ENCODE data around the gene DNPEP.

Gene DNPEP

DNA sequence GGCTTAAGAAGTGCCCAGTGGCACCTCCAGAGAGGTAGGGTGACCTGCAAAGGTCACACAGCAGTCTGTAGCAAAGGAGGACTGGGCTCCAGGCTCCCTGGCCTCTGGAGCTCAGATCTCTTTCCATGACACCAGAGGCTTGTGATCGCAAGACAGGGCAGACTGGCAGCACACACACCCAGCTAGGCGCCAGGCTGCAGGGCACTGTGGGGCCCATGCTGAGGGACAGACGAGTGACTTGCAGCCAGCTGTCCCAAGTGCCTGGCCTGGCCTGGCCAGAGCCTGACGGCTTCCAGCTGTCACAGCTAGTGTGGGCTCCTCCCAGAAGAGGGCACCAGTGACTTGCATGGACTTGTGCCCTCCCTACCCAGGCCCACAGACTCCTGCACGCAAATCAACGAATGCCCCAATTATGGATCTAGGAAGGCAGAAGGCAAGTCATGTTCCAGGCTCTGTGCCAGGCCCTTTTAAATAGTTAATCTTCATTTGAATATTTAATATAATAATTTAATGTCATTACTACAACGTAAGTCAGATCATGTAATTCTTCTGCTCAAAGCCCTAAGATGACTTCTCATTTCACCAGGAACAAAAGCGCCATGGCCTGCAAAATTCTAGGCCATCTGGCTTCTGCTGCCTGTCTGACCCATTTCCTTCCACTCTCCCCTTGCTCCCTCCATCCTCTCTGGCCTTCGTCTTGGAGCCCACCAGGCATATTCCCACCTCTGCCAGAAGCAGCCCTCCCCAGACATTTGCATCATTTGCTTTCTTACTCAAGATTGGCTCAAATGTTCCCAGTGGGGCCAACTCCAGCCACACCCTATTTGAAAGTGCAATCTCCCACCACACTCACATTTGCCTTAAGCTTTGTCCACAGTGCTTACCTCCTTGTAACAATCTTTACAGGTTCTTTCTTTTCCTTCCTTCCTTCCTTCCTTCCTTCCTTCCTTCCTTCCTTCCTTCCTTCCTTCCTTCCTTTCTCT lies 43.2 kb upstream of the DNPEP start:
- no peak overlapping the region for H3K27ac ChIP-seq
- TF ChIP-seq ZFX (IDR thresholded peaks at IDR 0.05): no peak
- TF ChIP-seq, protein P1, sequence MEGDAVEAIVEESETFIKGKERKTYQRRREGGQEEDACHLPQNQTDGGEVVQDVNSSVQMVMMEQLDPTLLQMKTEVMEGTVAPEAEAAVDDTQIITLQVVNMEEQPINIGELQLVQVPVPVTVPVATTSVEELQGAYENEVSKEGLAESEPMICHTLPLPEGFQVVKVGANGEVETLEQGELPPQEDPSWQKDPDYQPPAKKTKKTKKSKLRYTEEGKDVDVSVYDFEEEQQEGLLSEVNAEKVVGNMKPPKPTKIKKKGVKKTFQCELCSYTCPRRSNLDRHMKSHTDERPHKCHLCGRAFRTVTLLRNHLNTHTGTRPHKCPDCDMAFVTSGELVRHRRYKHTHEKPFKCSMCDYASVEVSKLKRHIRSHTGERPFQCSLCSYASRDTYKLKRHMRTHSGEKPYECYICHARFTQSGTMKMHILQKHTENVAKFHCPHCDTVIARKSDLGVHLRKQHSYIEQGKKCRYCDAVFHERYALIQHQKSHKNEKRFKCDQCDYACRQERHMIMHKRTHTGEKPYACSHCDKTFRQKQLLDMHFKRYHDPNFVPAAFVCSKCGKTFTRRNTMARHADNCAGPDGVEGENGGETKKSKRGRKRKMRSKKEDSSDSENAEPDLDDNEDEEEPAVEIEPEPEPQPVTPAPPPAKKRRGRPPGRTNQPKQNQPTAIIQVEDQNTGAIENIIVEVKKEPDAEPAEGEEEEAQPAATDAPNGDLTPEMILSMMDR (conservative IDR thresholded peaks at IDR 0.05): no peak; the same call in 1 of the 2 replicates

DNA sequence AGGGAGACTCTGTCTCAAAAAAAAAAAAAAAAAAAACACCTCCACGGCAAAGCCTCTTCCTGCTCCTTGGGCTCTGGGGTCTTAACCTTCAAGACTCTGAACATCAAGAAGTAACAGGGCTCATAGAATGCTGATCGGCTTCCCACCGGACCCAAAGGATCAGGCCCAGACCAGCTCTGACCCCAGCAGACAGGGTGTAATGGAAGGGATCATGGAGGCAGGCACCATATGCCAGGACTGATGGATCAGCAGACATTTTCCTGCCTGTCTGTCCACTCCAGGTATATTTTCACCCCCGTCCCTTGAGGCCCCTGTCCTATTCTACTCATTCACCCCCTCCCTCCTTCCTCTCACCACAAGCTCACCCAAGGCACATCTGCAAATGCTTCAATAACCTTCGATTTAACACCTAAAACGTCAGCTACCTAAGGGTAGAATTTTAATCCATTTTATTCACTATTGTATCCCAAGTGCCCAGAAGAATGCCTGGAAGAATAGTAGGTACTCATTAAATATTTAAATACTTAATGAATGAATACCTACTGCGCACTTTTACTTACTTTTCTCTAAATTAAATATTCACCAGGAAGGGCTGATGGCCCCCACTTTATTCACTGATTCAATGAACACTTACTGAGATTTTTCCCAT lies 42.4 kb upstream of the DNPEP start:
- H3K27ac ChIP-seq: no peak overlapping the region
- TF ChIP-seq ZFX (IDR thresholded peaks at IDR 0.05): no peak
- TF ChIP-seq, protein P1 (conservative IDR thresholded peaks at IDR 0.05): no peak

DNA sequence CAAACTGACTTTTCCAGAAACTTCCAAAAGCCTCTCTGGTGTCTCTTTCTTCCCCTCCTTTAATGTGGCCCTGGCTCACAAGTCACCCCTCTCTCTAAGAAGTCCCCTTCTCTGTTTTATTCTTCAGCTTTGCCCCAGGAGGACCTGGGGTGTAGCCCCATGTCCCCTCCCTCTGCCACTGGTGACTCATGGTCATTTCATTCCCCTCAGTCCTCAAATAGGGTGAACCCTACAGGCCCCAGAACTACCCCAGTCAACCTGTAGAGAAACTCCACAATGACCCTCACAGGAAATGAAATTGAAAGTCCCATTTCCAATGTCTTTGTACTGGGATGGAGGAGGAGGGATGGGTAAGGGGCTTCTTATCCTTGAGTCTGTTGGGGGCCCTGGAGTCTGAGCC lies 40.8 kb upstream of the DNPEP start:
- no peak overlapping the region for H3K27ac ChIP-seq
- TF ChIP-seq, protein P1 (conservative IDR thresholded peaks at IDR 0.05): no peak
- no peak for TF ChIP-seq ZFX (IDR thresholded peaks at IDR 0.05)

DNA sequence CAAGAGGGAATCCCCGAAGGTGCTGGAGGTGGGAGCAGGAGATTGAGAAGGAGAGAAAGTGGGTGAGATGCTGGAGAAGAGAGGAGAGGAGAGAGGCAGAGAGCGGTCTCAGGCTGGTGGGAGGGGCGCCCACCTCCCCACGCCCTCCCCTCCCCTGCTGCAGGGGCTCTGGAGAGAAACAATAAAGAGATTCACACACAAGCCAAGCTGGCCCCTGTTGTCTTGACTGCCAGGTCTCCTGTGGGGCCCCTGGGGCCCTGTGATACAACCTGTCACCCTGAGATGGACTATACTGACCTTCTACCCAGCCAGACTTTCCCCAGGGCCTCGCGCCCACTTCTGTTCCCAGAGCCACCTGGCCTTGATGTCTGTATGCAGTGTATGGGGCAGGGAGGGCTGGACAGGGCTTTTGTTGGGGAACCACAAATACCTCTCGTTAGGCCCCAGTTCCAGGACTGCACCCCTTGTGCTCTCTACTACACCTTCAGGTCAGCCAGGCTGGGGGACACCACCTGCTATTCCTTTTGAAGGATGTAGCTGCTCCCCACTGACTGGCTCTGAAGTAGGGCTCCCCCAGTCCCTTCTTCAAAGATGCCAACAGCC lies 38.9 kb upstream of the DNPEP start:
- no peak for TF ChIP-seq ZFX (IDR thresholded peaks at IDR 0.05)
- TF ChIP-seq, protein P1 (conservative IDR thresholded peaks at IDR 0.05): no peak
- H3K27ac ChIP-seq: no peak overlapping the region

DNA sequence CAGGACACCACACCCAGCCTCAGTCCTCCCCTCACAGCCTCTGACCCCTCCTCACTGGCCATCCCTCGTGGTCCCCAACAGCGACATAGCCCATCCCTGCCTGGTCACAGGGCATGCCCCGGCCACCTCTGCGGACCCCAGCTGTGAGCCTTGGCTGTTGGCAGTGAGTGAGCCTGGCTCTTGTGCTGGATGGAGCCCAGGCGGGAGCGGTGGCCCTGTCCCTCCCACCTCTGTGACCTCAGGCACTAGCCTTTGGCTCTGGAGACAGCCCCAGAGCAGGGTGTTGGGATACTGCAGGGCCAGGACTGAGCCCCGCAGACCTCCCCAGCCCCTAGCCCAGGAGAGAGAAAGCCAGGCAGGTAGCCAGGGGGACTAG lies 38.3 kb upstream of the DNPEP start:
- H3K27ac ChIP-seq: no peak overlapping the region
- TF ChIP-seq, protein P1 (conservative IDR thresholded peaks at IDR 0.05): no peak
- no peak for TF ChIP-seq ZFX (IDR thresholded peaks at IDR 0.05)

DNA sequence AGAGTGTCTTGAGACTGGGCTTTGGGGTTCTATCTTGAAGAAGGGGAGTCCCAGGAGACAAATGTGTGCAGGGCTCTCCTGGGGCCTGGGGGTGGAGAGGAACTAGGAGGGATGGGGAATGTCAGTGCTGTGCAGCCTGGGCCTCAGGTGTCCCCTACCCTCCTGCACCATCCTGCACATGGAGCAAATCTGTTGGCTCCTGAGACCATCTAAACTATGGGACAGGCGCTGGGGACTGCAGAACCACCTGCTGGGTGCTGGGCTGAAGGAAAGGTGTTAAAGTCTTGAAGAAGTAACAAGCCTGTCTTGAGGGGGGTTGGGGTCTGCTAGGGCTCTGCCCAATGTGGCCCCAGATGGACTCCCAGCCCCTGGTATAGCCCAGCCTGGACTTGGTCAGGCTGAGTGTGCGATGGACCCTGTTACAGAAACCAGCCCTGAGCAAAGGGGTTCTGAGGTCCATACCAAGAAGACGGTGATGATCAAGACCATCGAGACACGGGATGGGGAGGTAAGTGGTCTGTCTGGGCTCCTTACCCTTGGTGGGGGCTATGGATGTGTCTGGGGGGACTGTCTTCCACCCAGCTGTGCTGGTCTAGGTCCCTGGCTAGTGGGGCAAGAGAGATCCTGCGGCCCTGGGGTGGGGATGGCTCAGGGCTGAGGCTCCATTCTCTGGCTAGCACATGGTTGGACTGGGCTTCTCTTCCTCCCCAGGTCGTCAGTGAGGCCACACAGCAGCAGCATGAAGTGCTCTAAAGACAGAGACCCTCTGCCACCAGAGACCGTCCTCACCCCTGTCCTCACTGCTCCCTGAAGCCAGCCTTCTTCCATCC lies 37.7 kb upstream of the DNPEP start:
- H3K27ac ChIP-seq: no peak overlapping the region
- TF ChIP-seq, protein P1 (conservative IDR thresholded peaks at IDR 0.05): no peak
- no peak for TF ChIP-seq ZFX (IDR thresholded peaks at IDR 0.05)

Measured in C4-2B (cell line).